ENCODE measurements around the gene SLC37A1.

DNA sequence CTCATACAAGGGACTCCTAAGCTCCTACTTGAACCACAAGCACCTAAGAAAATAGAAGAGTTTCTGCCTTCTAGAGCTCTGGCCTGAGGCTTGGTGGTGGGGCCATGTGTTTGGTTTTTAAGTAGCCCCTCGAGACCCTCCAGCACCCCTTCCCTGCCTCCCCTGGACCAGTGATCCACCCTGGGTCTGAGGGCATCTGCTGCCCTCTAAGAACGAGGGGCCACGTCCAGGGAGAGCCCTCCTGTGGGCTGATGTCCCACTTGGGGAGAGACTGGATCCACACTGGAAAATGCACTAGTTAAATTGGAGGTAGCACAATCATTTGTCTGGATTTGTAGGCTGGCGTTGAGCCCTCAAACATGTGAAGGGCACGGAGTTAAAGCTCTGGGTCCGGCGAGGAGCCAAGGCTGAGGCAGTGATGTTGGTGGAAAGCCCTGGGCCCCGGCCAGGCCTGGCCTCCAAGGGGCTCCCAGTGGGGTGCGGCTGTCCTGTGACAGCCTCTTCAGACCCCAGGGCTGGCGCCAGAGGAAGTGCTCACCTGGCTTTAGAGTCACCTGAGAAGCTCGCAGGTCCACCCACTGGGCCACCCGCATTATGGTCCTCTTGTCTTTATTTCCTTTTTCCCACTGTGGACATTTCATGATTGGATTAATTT, 65.2 kb downstream of the SLC37A1 start:
- no peak for TF ChIP-seq HNF4G (IDR thresholded peaks at IDR 0.05)
- TF ChIP-seq, protein P1, sequence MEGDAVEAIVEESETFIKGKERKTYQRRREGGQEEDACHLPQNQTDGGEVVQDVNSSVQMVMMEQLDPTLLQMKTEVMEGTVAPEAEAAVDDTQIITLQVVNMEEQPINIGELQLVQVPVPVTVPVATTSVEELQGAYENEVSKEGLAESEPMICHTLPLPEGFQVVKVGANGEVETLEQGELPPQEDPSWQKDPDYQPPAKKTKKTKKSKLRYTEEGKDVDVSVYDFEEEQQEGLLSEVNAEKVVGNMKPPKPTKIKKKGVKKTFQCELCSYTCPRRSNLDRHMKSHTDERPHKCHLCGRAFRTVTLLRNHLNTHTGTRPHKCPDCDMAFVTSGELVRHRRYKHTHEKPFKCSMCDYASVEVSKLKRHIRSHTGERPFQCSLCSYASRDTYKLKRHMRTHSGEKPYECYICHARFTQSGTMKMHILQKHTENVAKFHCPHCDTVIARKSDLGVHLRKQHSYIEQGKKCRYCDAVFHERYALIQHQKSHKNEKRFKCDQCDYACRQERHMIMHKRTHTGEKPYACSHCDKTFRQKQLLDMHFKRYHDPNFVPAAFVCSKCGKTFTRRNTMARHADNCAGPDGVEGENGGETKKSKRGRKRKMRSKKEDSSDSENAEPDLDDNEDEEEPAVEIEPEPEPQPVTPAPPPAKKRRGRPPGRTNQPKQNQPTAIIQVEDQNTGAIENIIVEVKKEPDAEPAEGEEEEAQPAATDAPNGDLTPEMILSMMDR (IDR thresholded peaks at IDR 0.05; ENCODE audit: low read depth, low read length, missing input control) = no peak

All from liver (tissue), 3 donors.